T-helper 2 cell treated with Interferon-gamma antibody and Interleukin-4, amounts not matched to agents 100 ng/mL and 5 ng/mL, for 36 hours (primary cell): Measurements from ENCODE around the gene SPEM3. TPM values are rescaled to one million over a fixed set of nuclear protein-coding genes. Genes with fewer than 3 reads are reported as not detected.
"Not testable (repeated sequence)": the region's sequence is repeated elsewhere in the genome, so short reads cannot be mapped to it uniquely, and the experiment has no call there.

Experiments
- intact Hi-C: fragments of 100-400 bp; cut with micrococcal nuclease; formaldehyde crosslinking; loops from one replicate; pipeline ENCODE4 v1.15.1; 2023
- total RNA-seq: library from RNA; stranded (reverse); gene quantifications from 2 replicates; pipeline ENCODE4 v1.2.3, GENCODE V29; 2022

SPEM3 gene
- total RNA-seq, 1 donor from 2014 or later, result not detected

GRCh38 chr17:7468804-7469389 is 40.2 kb downstream of the SPEM3 start:
- intact Hi-C loops, result no loop called here

- intact Hi-C loops, result not testable (repeated sequence)
Observed at GRCh38 chr17:7469843-7470242, 41.2 kb downstream of the SPEM3 start.

- intact Hi-C loops, result not testable (repeated sequence)
Observed at GRCh38 chr17:7470457-7470973, 41.9 kb downstream of the SPEM3 start.

DNA sequence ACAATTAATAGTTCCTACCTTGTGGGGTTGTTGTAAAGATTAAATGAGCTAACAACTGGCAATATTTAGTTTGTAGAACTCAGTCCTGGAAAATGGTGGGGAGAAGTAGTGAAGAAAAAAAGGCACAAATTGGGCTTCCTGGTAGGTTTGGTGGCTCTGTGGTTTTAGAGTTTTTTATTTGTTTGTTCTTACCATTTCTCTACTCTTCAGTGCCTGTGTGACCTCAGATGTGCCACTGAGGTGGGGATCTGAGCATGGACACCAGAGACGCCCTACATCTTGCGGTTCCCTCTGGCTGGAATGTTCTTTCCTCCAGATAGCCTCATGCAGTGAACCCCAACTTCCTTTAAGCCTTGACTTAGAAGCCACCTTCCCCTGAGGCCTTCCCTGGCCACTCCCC is 43.1 kb downstream of the SPEM3 start:
- intact Hi-C loops, result no loop called here

- intact Hi-C loops, result not testable (repeated sequence)
Observed at GRCh38 chr17:7474767-7475166, 46.1 kb downstream of the SPEM3 start.

- intact Hi-C loops, result no loop called here
Observed at GRCh38 chr17:7475764-7476422, 47.2 kb downstream of the SPEM3 start.

GRCh38 chr17:7476494-7476893 is 47.8 kb downstream of the SPEM3 start:
- intact Hi-C loops, result no loop called here

DNA sequence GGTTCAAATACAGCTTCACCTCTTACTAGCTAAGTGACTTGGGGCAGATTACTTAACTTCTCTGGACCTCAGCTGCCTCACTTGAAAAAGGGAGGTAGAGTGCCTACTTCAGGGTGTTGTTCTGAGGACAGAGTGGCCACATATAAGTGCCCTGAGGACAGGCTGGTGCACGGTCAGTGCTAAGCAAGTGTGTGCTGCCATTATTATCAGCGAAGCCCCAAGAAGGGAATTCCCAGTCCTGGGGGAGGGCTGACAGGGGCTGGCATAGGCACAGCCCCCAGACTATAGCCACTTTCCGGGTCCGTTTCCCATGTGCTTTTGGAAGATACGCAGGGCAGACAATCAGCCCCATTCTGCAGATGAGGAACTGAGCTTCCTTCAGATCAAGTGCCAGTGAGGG is 48.3 kb downstream of the SPEM3 start:
- intact Hi-C loops, result no loop called here

DNA sequence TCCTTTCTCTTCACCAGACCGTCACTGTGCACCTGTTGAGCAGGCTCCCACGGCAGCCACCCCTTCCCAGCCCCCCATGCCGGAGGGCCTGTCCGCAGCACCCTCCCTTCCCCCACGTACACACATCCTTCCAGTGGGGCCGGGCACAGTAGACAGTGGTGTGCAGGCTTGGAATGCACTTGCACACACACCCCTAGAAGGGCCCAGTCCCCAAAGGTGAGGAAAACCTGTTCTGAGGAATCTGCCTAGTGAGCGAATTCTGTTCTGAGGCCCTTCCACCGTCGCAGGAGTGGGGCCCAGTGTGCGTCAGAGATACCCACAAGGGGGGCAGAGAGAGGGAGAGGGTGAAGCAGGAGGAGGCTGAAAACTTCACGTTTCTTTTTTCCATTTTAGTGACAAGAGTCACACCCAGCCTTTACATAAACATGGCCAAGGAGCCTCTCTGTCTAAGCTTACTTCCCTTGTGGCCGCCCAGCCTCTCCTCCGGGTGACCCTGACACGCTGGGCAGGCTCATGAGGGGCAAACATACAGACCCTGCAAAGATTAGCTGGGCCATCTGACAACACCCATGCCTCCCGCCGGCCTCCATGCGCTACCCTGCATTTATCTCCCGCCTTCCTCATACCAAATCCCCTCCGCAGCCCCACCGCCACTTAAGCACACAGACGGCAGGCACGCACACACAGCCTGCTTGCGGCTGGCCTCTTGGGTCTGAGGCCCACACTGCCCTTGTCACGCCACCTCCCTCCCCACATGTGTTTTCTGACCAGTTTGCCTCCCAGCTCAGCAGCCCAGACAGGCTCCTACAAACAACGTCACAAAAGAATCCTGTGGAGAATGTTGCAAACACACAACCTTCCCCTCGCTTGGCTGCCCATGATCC is 49.0 kb downstream of the SPEM3 start:
- intact Hi-C loops, result no loop called here

- intact Hi-C loops, result loop anchor here (1.0 kb wide), 1 partner anchor 23 kb away; no protein-coding TSS in a partner anchor
Observed at GRCh38 chr17:7478276-7479212, 49.9 kb downstream of the SPEM3 start.

GRCh38 chr17:7479213-7480088 is 50.8 kb downstream of the SPEM3 start, which contains the start of gene ZBTB4:
TSS of gene ZBTB4 (minus strand) at chr17:7479631. CDS start at chr17:7466801, 12,830 bp downstream.
- intact Hi-C loops, result loop anchor here (1.0 to 10.0 kb wide), 2 partner anchors 24 to 125 kb away; partner anchors contain the start of genes KCTD11 and TMEM95

DNA sequence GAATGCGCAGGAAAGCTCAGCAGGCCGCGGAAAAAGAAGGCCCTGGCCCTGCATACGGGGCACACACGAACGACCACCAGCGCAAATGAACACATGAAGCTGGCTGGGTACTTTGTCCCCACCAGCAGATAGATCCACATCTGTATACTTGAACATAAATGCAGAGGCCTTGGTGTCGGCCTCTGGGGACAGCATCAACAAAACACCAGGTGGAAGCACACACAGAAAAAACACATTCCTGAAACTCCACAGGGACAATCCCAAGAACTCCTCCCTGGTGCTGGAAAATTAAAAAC is 51.4 kb downstream of the SPEM3 start:
- intact Hi-C loops, result loop anchor here (10.0 kb wide), 1 partner anchor 125 kb away; the partner anchor contains the start of genes KCTD11 and TMEM95

DNA sequence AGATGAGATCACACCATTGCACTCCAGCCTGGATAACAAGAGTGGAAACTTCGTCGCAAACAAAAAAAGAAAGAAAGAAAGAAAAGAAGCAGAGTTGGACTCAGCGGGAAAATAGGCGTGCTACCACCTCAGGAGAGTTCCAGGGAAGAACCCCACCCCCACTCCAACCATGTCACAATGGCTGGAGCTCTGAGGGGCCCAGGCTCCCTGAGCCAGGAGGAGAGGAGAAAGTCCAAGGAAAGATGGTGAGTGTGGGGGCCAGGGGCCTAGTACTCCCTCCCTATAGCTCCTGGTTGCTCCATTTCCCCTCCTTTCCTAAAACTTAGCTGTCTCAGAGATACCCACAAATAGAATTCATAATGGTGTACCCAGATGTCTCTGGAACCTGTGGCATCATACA is 52.6 kb downstream of the SPEM3 start, which contains the start of gene SLC35G6:
TSS of gene SLC35G6 (plus strand) at position 172 of the 400 bp plus-strand sequence. CDS start at position 243, 71 bp downstream.
- intact Hi-C loops, result loop anchor here (10.0 kb wide), 1 partner anchor 126 kb away; the partner anchor contains the start of genes KCTD11 and TMEM95

DNA sequence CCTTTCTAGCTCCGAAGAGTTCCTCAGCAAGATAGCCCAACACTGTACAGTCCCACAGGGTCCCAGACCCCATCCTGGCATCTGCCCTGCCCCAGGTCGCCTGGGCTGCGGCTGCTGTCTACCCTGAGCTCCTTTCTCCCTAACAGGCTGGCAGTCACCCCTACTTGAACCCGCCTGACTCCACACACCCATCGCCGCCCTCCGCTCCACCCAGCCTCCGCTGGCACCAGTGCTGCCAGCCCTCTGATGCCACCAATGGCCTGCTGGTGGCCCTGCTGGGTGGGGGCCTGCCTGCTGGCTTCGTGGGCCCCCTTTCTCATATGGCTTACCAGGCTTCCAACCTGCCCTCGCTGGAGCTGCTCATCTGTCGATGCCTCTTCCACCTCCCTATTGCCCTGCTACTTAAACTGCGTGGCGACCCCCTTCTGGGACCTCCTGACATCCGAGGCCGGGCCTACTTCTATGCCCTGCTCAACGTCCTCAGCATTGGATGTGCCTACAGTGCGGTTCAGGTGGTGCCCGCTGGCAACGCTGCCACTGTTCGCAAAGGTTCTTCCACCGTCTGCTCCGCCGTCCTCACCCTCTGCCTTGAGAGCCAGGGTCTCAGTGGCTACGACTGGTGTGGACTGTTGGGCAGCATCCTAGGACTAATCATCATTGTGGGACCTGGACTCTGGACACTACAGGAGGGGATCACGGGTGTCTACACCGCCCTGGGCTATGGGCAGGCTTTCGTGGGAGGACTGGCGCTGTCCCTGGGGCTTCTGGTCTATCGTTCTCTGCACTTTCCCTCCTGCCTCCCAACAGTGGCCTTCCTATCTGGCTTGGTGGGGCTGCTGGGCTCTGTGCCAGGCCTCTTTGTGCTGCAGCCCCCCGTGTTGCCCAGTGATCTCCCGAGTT is 53.4 kb downstream of the SPEM3 start:
- intact Hi-C loops, result loop anchor here (10.0 kb wide), 1 partner anchor 127 kb away; the partner anchor contains the start of genes KCTD11 and TMEM95
